ENCODE results near the gene MAGI3. TPM values are rescaled to one million over a fixed set of nuclear protein-coding genes. Genes with fewer than 3 reads are reported as not detected.
"Not testable (repeated sequence)": the region's sequence is repeated elsewhere in the genome, so short reads cannot be mapped to it uniquely, and the experiment has no call there.

Gene MAGI3
- total RNA-seq, 1 donor from 2014 or later, result 9.2 TPM

- no peak for DNase-seq (ENCODE audit: extremely low read depth, low read depth, low spot score)
Measured at GRCh38 chr1:113678159-113678469, 287.8 kb downstream of the MAGI3 start.

GRCh38 chr1:113681596-113682337, 291.5 kb downstream of the MAGI3 start:
- DNase-seq (ENCODE audit: extremely low read depth, low read depth, low spot score), result no peak

DNA sequence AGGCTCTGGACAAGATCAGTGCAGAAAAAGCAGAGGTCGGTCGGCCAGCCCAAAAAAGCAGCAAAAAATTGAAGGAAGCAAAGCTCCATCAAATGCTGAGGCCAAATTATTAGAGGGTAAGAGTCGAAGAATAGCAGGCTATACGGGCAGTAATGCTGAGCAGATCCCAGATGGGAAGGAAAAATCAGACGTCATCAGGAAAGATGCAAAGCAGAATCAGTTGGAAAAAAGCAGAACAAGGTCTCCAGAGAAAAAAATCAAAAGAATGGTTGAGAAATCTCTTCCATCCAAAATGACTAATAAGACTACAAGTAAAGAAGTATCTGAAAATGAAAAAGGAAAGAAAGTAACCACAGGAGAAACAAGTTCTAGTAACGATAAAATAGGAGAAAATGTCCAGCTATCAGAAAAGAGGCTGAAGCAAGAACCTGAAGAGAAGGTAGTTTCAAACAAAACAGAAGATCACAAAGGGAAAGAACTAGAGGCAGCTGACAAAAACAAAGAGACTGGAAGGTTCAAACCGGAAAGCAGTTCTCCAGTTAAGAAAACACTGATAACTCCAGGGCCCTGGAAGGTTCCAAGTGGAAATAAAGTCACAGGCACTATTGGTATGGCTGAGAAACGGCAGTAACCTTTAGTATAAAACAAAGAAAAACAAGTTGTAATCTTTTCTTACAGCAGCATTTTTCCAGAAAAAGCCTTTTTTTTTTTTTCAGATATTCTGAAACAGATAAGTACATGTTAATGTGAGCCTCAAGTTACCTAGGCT, 293.3 kb downstream of the MAGI3 start:
- no peak for DNase-seq (ENCODE audit: extremely low read depth, low read depth, low spot score)

- DNase-seq (ENCODE audit: extremely low read depth, low read depth, low spot score), result no peak
Measured at GRCh38 chr1:113684153-113684541, 293.8 kb downstream of the MAGI3 start.

DNA sequence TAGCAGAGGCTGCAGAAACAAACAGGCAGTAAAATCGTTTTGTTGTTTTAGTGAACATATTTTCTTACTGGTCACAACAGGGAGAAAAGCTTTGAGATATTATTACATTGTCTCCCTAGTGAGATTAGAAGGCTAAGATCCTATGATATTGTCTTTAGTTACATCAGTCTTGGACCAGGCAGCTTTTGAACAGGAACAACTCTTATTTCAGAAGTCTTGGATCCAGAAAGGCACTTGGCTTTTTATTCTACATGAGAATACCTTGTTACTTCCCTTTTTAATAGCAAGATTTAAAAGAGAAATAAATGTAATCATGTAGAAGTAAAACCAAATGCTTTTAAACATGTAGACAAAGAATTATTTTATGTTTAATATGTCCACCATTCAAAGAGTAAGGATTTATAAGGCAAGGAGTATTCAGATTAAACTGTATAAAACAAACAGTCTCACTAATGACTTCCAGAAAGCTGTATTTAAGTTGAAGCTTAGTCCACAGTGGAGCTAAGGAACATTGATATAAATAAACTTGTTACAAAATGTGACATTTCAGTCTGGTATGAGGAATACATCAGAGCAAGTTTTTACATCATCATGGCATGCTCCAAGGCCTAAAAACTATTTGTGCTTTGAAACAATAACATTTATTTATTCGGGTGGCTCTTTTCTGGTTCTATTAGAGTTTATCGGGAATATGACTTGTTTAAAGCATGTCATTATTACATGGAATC, 296.7 kb downstream of the MAGI3 start:
- DNase-seq (ENCODE audit: extremely low read depth, low read depth, low spot score), result no peak

GRCh38 chr1:113691184-113691583, 300.9 kb downstream of the MAGI3 start:
- DNase-seq (ENCODE audit: extremely low read depth, low read depth, low spot score), result no peak

DNA sequence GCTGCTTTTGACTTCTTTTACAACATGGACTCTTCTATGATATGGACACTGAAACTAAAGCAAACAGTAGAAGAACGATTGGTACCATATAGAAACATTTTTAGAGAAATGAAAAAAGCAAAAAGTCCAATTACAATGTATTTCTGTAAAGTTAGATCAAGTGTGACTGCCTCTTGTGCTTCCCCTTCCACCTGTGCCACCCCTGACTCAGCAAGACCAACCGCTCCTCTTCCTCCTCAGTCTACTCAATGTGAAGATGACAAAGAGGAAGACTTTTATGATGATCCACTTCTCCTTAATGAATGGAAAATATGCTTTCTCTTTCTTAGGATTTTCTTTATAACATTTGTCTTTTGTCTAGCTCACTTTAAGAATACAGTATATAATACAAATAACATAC, 302.0 kb downstream of the MAGI3 start:
- no peak for DNase-seq (ENCODE audit: extremely low read depth, low read depth, low spot score)

DNA sequence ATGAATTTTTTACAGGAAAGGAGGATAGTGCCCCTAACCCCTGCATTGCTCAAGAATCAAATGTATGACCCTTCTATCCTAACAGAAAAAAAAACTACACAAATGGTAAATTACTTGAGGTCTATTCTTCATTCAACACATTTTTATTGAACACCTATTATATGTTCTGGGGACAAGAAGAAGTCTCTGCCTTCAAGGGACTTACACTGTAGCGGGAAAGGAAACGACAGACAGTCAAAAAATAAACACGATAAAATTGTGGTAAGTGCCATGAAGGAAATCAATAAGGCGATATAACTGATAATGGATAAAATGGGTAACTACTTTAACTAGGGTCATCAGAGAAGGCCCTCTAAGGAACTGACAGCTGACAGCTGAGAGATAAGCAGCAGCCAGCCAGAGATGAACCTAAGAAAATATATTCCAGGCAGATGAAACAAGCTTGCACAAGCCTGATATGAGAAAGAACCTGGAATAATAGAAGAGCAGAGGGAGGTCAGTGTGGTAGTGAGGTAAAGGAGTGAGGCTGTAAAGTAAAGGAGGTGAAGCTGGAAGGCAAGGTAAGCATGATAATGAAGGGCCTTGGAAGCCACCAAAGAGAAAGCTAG, 302.6 kb downstream of the MAGI3 start:
- no peak for DNase-seq (ENCODE audit: extremely low read depth, low read depth, low spot score)

DNA sequence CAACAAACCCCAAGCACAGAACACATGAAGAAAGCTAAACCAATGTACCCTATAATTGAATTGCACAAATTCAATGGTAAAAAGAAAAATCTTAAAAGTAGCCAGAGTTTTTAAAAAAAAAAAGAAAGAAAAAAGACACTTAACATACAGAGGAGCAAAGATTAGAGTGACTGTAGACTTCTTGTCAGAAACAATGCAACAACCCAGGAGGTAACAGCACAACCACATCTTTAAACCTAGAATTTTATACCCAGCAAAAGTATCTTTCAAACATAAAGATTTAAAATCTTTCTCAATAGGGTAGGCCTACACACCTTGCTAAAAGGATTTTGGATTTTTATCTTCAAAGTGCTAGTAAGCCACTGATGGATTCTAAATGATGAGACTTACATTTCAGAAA, 304.6 kb downstream of the MAGI3 start:
- DNase-seq (ENCODE audit: extremely low read depth, low read depth, low spot score), result no peak

DNA sequence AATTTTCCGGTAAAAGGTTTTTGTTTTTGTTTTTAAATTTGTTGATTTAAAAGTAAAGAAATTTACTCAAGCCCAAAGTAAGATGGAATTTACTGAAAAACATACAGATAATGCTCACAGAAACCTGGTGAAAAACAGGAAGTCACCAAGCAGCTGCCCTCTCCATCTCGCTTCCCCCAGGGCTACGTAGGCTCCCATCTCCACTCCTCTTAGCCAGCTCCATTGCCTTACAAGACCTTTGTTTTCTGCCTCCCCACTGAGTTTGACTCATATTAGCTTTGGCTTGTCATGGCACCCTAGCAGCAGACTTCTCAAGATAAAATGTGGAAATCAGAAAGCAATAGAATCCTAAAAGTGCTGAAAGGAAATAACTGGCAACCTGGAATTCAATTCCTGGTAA, 311.1 kb downstream of the MAGI3 start:
- no peak for DNase-seq (ENCODE audit: extremely low read depth, low read depth, low spot score)

- no peak for DNase-seq (ENCODE audit: extremely low read depth, low read depth, low spot score)
Measured at GRCh38 chr1:113714606-113715269, 324.4 kb downstream of the MAGI3 start.

- DNase-seq (ENCODE audit: extremely low read depth, low read depth, low spot score), result not testable (repeated sequence)
Measured at GRCh38 chr1:113717506-113717905, 327.2 kb downstream of the MAGI3 start.

- DNase-seq (ENCODE audit: extremely low read depth, low read depth, low spot score), result not testable (repeated sequence)
Measured at GRCh38 chr1:113718621-113719020, 328.3 kb downstream of the MAGI3 start.

DNA sequence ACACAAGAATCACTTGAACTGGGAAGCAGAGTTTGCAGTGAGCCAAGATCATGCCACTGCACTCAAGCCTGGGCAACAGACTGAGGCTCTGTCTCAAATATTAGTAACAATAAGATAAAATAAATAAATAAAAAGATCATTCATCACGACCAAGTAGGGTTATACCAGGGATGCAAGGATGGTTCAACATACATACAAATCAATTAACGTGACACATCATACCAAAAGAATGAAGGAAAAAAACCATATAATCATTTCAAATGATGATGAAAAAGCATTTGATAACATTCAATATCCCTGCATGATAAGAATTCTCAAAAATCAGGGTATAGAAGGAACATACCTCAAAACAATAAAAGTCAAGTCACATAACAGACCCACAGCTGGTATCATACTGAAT, 330.7 kb downstream of the MAGI3 start:
- DNase-seq (ENCODE audit: extremely low read depth, low read depth, low spot score), result no peak

DNA sequence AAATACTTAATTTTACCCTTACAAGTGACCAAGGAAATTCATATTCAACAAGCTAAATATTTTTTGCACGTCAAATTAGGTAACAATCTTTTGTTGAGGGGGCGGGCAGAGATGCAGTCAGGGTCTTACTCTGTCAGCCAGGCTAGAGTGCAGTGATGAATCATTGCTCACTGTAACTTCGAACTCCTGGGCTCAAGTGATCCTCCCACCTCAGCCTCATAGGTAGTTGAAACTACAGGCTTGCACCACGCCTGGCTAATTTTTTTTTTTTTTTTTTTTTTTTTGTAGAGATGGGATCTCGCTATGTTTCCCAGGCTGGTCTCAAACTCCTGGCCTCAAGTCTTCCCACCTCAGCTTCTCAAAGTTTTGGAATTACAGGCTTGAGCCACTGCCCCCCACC, 342.5 kb downstream of the MAGI3 start:
- no peak for DNase-seq (ENCODE audit: extremely low read depth, low read depth, low spot score)

DNA sequence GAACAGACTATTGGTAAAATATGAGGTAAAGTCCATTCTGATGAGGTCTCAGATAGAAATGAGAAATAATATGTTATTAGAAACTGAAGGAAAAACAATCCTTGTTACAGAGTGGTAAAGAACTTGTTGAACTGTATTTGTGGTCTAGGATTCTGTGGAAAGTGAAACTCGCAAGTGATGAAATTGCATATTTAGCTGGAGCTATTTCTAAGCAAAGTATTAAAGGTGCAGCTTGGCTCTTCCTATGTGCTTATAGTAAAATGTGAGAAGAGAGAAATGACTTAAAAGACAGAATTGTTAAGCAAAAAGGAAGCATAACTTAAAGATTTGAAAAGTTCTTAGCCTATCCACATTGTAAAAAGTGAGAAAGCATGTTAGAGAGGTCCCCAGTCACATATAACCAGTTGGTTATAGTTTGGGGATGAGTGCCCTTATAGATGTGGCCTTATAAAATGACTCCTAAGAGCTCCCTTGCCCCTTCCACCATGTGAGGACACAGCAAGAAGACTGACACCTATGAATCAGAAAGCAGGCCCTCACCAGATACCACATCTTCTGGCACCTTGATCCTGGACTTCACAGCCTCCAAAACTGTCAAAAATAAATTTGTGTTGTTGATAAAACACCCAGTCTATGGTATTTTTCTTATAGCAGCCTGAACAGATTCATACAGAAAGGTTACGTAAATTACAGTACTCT, 344.2 kb downstream of the MAGI3 start:
- DNase-seq (ENCODE audit: extremely low read depth, low read depth, low spot score), result no peak

Data from glomerular endothelial cell (primary cell).